ENCODE measurements around the gene EFCC1.

Gene EFCC1

DNA sequence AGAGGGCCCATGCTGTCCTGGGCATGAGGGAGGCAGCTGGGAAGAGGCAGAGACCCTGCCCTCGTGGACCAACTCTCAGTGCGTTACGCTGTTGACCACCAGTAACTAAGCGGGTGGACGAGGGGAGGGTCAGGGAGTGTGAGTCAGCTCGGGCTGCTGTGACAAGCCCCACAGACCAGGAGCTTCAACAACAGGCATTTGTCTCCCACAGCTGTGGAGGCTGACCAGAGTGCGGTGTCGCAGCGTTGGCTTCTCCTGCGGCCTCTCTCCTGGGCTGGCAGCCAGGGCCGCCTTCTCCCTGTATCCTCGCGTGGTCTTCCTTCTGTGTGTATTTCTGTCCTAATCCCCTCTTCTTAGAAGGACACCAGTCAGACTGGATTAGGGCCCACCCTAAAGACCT is 13.0 kb downstream of the EFCC1 start:
- H3K4me3 ChIP-seq (ENCODE audit: control insufficient read depth in 1 of 7, extremely low read depth in 1 of 7, insufficient read depth in 4 of 7, low read depth in 2 of 7, low read length in 6 of 7), result no peak overlapping the region
- H3K9me3 ChIP-seq (ENCODE audit: control extremely low read depth in 1 of 5, control insufficient read depth in 4 of 5, insufficient read depth in 2 of 5, low read depth in 1 of 5, low read length in 4 of 5), result no peaks in the 10 kb centered on the region
- H3K27ac ChIP-seq (ENCODE audit: insufficient read depth in 1 of 2, low read depth in 1 of 2, low read length in 2 of 2, poor library complexity in 1 of 2, severe bottlenecking in 2 of 2), result no peak overlapping the region
- DNase-seq, result no peak
- peaks cover 0 to 24% (median 9%) of the 10 kb centered on the region in 4 experiments for H3K36me3 ChIP-seq (ENCODE audit: control insufficient read depth in 4 of 4, insufficient read depth in 4 of 4, low read length in 3 of 4)
- H3K4me1 ChIP-seq (ENCODE audit: control extremely low read depth in 1 of 4, control insufficient read depth in 4 of 4, insufficient read depth in 4 of 4, low read length in 3 of 4), result peaks cover 8 to 52% (median 51%) of the 10 kb centered on the region in 4 experiments
- no peaks in the 10 kb centered on the region for H3K27me3 ChIP-seq (replicated peaks in 2 of 5; ENCODE audit: control insufficient read depth in 4 of 5, insufficient read depth in 5 of 5, low read length in 4 of 5)
- POLR2A ChIA-PET, result interaction anchor here (0.8 kb wide), 1 partner anchor 12 kb away, joined by 3 read pairs; no protein-coding TSS in a partner anchor
- CTCF ChIA-PET, result interaction anchor here (1.3 to 12.3 kb wide), 5 partner anchors 8 to 103 kb away, joined by 4 to 195 read pairs (median 10); partner anchors contain the start of genes CFAP92 and EFCC1
- WGBS (ENCODE audit: insufficient coverage), result 100% methylated on average over 6 of the region's 13 CpGs

DNA sequence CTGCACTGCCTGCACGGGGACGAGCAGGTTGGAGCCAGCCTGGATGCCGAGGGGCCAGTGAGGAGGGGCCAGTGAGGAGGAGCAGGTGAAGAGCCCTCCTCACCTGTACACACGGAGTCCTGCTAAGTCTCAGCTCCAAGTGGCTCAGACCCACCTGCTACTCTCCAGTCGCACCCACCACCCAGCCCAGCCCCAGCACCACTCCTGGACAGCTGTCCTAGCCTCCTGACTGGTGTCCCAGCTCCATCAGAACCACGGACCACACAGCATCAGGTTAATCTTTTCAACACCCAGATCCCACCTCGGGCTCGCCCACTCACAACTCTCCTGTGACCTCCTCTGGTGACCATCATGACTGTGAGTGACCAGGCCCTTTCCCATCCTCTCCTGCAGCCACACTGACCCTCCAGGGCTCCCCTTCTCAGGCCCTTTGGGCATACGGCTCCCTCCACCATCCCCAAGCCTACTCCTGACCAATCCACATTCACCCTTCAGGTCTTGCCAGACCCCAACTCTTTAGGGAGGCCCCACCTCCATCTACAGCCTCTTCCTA is 13.8 kb downstream of the EFCC1 start:
- Histone ChIP-seq H3K9me3 (ENCODE audit: control extremely low read depth in 1 of 5, control insufficient read depth in 4 of 5, insufficient read depth in 2 of 5, low read depth in 1 of 5, low read length in 4 of 5) (no peaks in the 10 kb centered on the region), H3K4me3 (ENCODE audit: control insufficient read depth in 1 of 7, extremely low read depth in 1 of 7, insufficient read depth in 4 of 7, low read depth in 2 of 7, low read length in 6 of 7) (peak overlapping the region in 1 of 7 experiments; percentile 48), H3K36me3 (ENCODE audit: control insufficient read depth in 4 of 4, insufficient read depth in 4 of 4, low read length in 3 of 4) (peaks cover 0 to 19% (median 5%) of the 10 kb centered on the region in 4 experiments), H3K4me1 (ENCODE audit: control extremely low read depth in 1 of 4, control insufficient read depth in 4 of 4, insufficient read depth in 4 of 4, low read length in 3 of 4) (peaks cover 8 to 52% (median 51%) of the 10 kb centered on the region in 4 experiments), H3K27ac (ENCODE audit: insufficient read depth in 1 of 2, low read depth in 1 of 2, low read length in 2 of 2, poor library complexity in 1 of 2, severe bottlenecking in 2 of 2) (peak overlapping the region in 1 of 2 experiments; percentile 64), H3K27me3 (replicated peaks in 2 of 5; ENCODE audit: control insufficient read depth in 4 of 5, insufficient read depth in 5 of 5, low read length in 4 of 5) (no peaks in the 10 kb centered on the region)
- CTCF ChIA-PET, result interaction anchor here (1.3 to 12.3 kb wide), 8 partner anchors 12 to 231 kb away, joined by 4 to 195 read pairs (median 11); partner anchors contain the start of genes CFAP92 and EFCC1
- WGBS (ENCODE audit: insufficient coverage), result 93% methylated on average over 9 of the region's 9 CpGs
- no peak for DNase-seq
- POLR2A ChIA-PET, result interaction anchor here (0.8 kb wide), 2 partner anchors 13 to 16 kb away, joined by 3 to 4 read pairs; no protein-coding TSS in a partner anchor

DNA sequence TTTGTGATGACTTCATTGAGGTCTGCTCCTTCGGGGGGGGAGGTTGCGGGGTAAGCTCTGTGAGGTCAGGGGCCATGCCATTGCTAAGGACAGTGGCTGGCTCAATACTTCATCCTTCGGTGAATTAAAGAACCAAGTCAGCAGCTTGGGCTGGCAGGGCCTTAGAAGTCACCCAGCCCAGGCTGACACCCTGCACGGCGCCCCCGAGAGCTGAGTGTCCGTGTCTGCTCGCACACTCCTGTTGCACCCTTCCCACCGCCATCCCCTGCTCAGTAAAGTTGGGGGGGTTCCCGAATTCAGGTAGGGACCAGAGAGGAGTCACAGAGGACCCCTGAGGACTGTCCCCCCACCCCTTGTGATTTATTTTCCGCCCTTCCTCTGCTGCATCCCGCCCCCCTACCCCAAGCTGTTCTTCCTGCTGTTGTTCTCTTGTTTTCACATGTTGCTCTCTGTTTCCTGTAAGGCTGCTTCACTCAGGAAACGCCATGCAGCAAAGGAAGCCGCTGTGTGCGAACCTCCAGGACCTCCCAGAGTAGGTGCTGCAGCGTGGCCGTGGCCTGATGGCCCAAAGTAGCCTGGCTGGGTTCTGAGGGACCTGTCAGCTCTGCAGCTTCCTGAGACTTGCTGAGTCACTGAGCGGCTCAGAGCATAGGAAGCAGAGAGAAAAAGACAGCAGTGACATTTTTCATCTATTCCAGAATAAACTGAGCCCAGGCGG is 14.4 kb downstream of the EFCC1 start:
- peak overlapping the region in 6 of 7 experiments; percentile 4 to 59 (median 39) for H3K4me3 ChIP-seq (ENCODE audit: control insufficient read depth in 1 of 7, extremely low read depth in 1 of 7, insufficient read depth in 4 of 7, low read depth in 2 of 7, low read length in 6 of 7)
- peak; percentile 64 to 92 (median 90) for DNase-seq
- H3K27ac ChIP-seq (ENCODE audit: insufficient read depth in 1 of 2, low read depth in 1 of 2, low read length in 2 of 2, poor library complexity in 1 of 2, severe bottlenecking in 2 of 2), result peak overlapping the region; percentile 27 to 75

DNA sequence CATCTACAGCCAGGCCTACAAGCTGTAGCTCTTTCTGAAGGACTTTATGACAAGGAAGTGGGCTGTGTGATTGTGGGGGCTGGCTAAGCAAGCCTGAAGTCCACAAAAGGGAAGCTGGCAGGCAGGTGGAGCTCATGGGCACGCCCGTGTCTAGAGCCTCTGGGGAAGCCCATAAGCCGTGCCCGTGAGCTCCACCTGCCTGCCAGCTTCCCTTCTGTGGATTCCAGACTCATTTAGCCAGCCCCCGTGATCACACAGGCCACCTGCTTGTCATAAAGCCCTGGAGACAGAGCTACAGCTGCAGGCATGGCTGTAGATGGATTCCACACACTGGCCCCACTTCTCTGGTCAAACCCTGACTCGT is 15.2 kb downstream of the EFCC1 start:
- Histone ChIP-seq H3K27ac (ENCODE audit: insufficient read depth in 1 of 2, low read depth in 1 of 2, low read length in 2 of 2, poor library complexity in 1 of 2, severe bottlenecking in 2 of 2) (peak overlapping the region; percentile 27 to 75), H3K4me1 (ENCODE audit: control extremely low read depth in 1 of 4, control insufficient read depth in 4 of 4, insufficient read depth in 4 of 4, low read length in 3 of 4) (peaks cover 8 to 54% (median 52%) of the 10 kb centered on the region in 4 experiments), H3K36me3 (ENCODE audit: control insufficient read depth in 4 of 4, insufficient read depth in 4 of 4, low read length in 3 of 4) (peaks cover 0 to 19% (median 2%) of the 10 kb centered on the region in 4 experiments), H3K4me3 (ENCODE audit: control insufficient read depth in 1 of 7, extremely low read depth in 1 of 7, insufficient read depth in 4 of 7, low read depth in 2 of 7, low read length in 6 of 7) (peak overlapping the region in 5 of 7 experiments; percentile 13 to 59 (median 48)), H3K27me3 (replicated peaks in 2 of 5; ENCODE audit: control insufficient read depth in 4 of 5, insufficient read depth in 5 of 5, low read length in 4 of 5) (no peaks in the 10 kb centered on the region), H3K9me3 (ENCODE audit: control extremely low read depth in 1 of 5, control insufficient read depth in 4 of 5, insufficient read depth in 2 of 5, low read depth in 1 of 5, low read length in 4 of 5) (no peaks in the 10 kb centered on the region)
- ChIA-PET POLR2A (interaction anchor here (1.0 to 1.6 kb wide), 5 partner anchors 10 to 300 kb away, joined by 3 to 7 read pairs (median 5); partner anchors contain the start of gene RAB43), CTCF (interaction anchor here (1.1 to 12.3 kb wide), 19 partner anchors 10 to 229 kb away, joined by 3 to 195 read pairs (median 6); partner anchors contain the start of genes CFAP92 and EFCC1)
- DNase-seq, result peak; percentile 89 to 97 (median 95)
- 0% methylated on average over 5 of the region's 6 CpGs for WGBS (ENCODE audit: insufficient coverage)

More for the DNA sequence above, 14.4 kb downstream of the EFCC1 start:
- POLR2A ChIA-PET, result interaction anchor here (0.6 to 1.6 kb wide), 6 partner anchors 11 to 301 kb away, joined by 3 to 5 read pairs (median 4); a partner anchor contains a TSS
- H3K4me1 ChIP-seq (ENCODE audit: control extremely low read depth in 1 of 4, control insufficient read depth in 4 of 4, insufficient read depth in 4 of 4, low read length in 3 of 4), result peaks cover 8 to 52% (median 51%) of the 10 kb centered on the region in 4 experiments
- H3K9me3 ChIP-seq (ENCODE audit: control extremely low read depth in 1 of 5, control insufficient read depth in 4 of 5, insufficient read depth in 2 of 5, low read depth in 1 of 5, low read length in 4 of 5), result no peaks in the 10 kb centered on the region
- WGBS (ENCODE audit: insufficient coverage), result 9% methylated on average over 11 of the region's 19 CpGs
- peaks cover 0 to 19% (median 4%) of the 10 kb centered on the region in 4 experiments for H3K36me3 ChIP-seq (ENCODE audit: control insufficient read depth in 4 of 4, insufficient read depth in 4 of 4, low read length in 3 of 4)
- no peaks in the 10 kb centered on the region for H3K27me3 ChIP-seq (replicated peaks in 2 of 5; ENCODE audit: control insufficient read depth in 4 of 5, insufficient read depth in 5 of 5, low read length in 4 of 5)
- CTCF ChIA-PET, result interaction anchor here (1.1 to 12.3 kb wide), 19 partner anchors 11 to 230 kb away, joined by 3 to 195 read pairs (median 6); partner anchors contain the start of genes CFAP92 and EFCC1

DNA sequence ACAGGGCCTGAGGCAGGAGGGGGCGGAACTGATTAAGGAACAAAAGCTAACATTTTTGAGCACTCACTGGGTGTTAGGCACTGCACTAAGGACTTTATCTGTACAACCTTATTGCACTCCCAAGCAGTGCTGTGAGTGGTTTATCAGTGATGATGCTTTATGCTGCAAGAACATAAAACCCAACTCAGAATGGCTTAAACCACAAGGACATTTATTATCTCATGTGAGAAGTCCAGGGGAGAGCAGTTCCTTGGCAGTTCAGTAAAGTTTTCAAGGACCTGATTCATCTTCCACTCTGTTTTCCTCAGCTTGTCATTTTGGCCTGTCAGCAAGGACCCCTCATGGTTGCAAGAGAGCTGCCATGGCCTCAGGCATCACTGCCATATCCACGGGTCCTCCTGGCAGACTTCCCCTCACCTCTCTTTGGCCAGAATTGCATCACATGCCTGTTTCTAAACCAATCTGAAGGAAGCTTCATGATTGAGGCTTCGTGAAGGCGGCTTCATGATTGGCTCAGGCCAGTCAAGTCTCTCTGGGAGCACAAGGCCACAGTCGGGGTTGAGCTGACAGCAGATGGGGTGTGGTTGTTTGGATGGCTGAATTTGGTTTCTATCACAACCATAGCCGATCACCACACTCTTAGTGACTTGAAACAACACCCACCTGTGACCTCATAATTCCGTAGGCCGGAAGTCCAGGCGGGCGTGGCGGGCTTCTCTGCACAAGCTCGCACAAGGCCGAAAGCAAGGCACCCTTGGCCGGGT is 15.8 kb downstream of the EFCC1 start:
- peaks cover 0 to 16% (median under 1%) of the 10 kb centered on the region in 4 experiments for H3K36me3 ChIP-seq (ENCODE audit: control insufficient read depth in 4 of 4, insufficient read depth in 4 of 4, low read length in 3 of 4)
- no peaks in the 10 kb centered on the region for H3K9me3 ChIP-seq (ENCODE audit: control extremely low read depth in 1 of 5, control insufficient read depth in 4 of 5, insufficient read depth in 2 of 5, low read depth in 1 of 5, low read length in 4 of 5)
- H3K27me3 ChIP-seq (replicated peaks in 2 of 5; ENCODE audit: control insufficient read depth in 4 of 5, insufficient read depth in 5 of 5, low read length in 4 of 5), result no peaks in the 10 kb centered on the region
- H3K27ac ChIP-seq (ENCODE audit: insufficient read depth in 1 of 2, low read depth in 1 of 2, low read length in 2 of 2, poor library complexity in 1 of 2, severe bottlenecking in 2 of 2), result peak overlapping the region in 1 of 2 experiments; percentile 75
- 93% methylated on average over 12 of the region's 14 CpGs for WGBS (ENCODE audit: insufficient coverage)
- H3K4me1 ChIP-seq (ENCODE audit: control extremely low read depth in 1 of 4, control insufficient read depth in 4 of 4, insufficient read depth in 4 of 4, low read length in 3 of 4), result peaks cover 8 to 54% (median 52%) of the 10 kb centered on the region in 4 experiments
- DNase-seq, result peak in 1 of 3 donors; percentile 49
- CTCF ChIA-PET, result interaction anchor here (0.8 to 12.3 kb wide), 20 partner anchors 10 to 229 kb away, joined by 3 to 195 read pairs (median 6); partner anchors contain the start of genes CFAP92 and EFCC1
- peak overlapping the region in 1 of 7 experiments; percentile 26 for H3K4me3 ChIP-seq (ENCODE audit: control insufficient read depth in 1 of 7, extremely low read depth in 1 of 7, insufficient read depth in 4 of 7, low read depth in 2 of 7, low read length in 6 of 7)
- POLR2A ChIA-PET, result interaction anchor here (1.0 to 1.6 kb wide), 5 partner anchors 10 to 299 kb away, joined by 3 to 7 read pairs (median 5); partner anchors contain the start of gene RAB43

DNA sequence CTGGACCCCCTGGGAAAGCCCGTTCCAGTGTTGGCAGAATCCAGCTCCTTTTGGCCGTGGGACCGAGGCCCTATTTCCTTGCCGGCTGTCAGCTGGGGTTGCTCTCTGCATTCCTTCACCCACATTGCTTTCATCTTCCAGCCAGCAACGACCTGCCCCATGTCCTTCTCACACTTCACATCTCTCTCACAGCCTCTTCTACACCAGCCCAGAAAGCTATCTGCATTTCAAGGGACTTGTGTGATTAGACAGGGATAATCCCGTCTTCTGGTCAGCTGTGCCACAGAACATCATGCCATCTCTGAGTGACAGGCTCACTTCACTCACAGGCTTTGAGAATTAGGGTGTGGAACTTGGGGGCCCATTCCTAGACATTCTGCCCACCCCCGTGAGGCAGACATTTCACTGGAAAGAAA is 16.4 kb downstream of the EFCC1 start:
- CTCF ChIA-PET, result interaction anchor here (0.6 to 12.3 kb wide), 11 partner anchors 9 to 228 kb away, joined by 3 to 195 read pairs (median 6); partner anchors contain the start of genes CFAP92 and EFCC1
- H3K36me3 ChIP-seq (ENCODE audit: control insufficient read depth in 4 of 4, insufficient read depth in 4 of 4, low read length in 3 of 4), result peaks cover 0 to 16% (median under 1%) of the 10 kb centered on the region in 4 experiments
- no peak overlapping the region for H3K4me3 ChIP-seq (ENCODE audit: control insufficient read depth in 1 of 7, extremely low read depth in 1 of 7, insufficient read depth in 4 of 7, low read depth in 2 of 7, low read length in 6 of 7)
- DNase-seq, result no peak
- H3K9me3 ChIP-seq (ENCODE audit: control extremely low read depth in 1 of 5, control insufficient read depth in 4 of 5, insufficient read depth in 2 of 5, low read depth in 1 of 5, low read length in 4 of 5), result no peaks in the 10 kb centered on the region
- POLR2A ChIA-PET, result interaction anchor here (0.5 to 1.6 kb wide), 3 partner anchors 9 to 238 kb away, joined by 3 to 5 read pairs (median 4); no protein-coding TSS in a partner anchor
- no peaks in the 10 kb centered on the region for H3K27me3 ChIP-seq (replicated peaks in 2 of 5; ENCODE audit: control insufficient read depth in 4 of 5, insufficient read depth in 5 of 5, low read length in 4 of 5)
- peaks cover 8 to 58% (median 55%) of the 10 kb centered on the region in 4 experiments for H3K4me1 ChIP-seq (ENCODE audit: control extremely low read depth in 1 of 4, control insufficient read depth in 4 of 4, insufficient read depth in 4 of 4, low read length in 3 of 4)
- WGBS (ENCODE audit: insufficient coverage), result 90% methylated on average over 6 of the region's 7 CpGs
- H3K27ac ChIP-seq (ENCODE audit: insufficient read depth in 1 of 2, low read depth in 1 of 2, low read length in 2 of 2, poor library complexity in 1 of 2, severe bottlenecking in 2 of 2), result no peak overlapping the region
